ENCODE results near the gene CRYGN.

CRYGN gene

GRCh38 chr7:151425670-151426440 lies 14.1 kb downstream of the CRYGN start:
- DNase-seq = no peak

- no peak for DNase-seq
These were observed 15.1 kb downstream of the CRYGN start for GRCh38 chr7:151424799-151425198.

GRCh38 chr7:151423936-151424335 lies 16.0 kb downstream of the CRYGN start:
- no peak for DNase-seq

GRCh38 chr7:151423226-151423625 lies 16.7 kb downstream of the CRYGN start:
- DNase-seq = no peak

GRCh38 chr7:151422212-151422611 lies 17.7 kb downstream of the CRYGN start:
- DNase-seq = no peak

GRCh38 chr7:151420144-151420543 lies 19.8 kb downstream of the CRYGN start:
- DNase-seq = no peak

GRCh38 chr7:151416941-151417315 lies 23.0 kb downstream of the CRYGN start:
- DNase-seq = no peak

- DNase-seq = no peak
These were observed 23.6 kb downstream of the CRYGN start for GRCh38 chr7:151416112-151416940.

GRCh38 chr7:151415375-151416105 lies 24.4 kb downstream of the CRYGN start:
- DNase-seq = peak; percentile 52 to 80

GRCh38 chr7:151413241-151413640 lies 26.7 kb downstream of the CRYGN start:
- no peak for DNase-seq

- no peak for DNase-seq
These were observed 27.6 kb downstream of the CRYGN start for GRCh38 chr7:151412318-151412717.

- no peak for DNase-seq
These were observed 28.4 kb downstream of the CRYGN start for GRCh38 chr7:151411551-151411950.

- no peak for DNase-seq
These were observed 29.2 kb downstream of the CRYGN start for GRCh38 chr7:151410405-151411390.

- no peak for DNase-seq
These were observed 30.1 kb downstream of the CRYGN start, which contains the start of gene WDR86 for GRCh38 chr7:151409667-151410404. Gene WDR86 (minus strand): TSS chr7:151410038. CDS start chr7:151409589, 449 bp downstream.

GRCh38 chr7:151408839-151409666 lies 30.9 kb downstream of the CRYGN start:
- no peak for DNase-seq

GRCh38 chr7:151408498-151408838 lies 31.5 kb downstream of the CRYGN start:
- DNase-seq = no peak

- DNase-seq = no peak
These were observed 32.9 kb downstream of the CRYGN start for GRCh38 chr7:151406886-151407583.

GRCh38 chr7:151406051-151406875 lies 33.7 kb downstream of the CRYGN start:
- DNase-seq = no peak

- no peak for DNase-seq
These were observed 34.4 kb downstream of the CRYGN start for GRCh38 chr7:151405588-151405987.
